Type B pancreatic cell (in vitro differentiated cells): ENCODE measurements around the gene MYO10. TPM values are rescaled to one million over a fixed set of nuclear protein-coding genes. Genes with fewer than 3 reads are reported as not detected.

Experiments used
- DNase-seq: peaks from one replicate; pipeline ENCODE4 v3.0.0; 2021; ENCODE audit warnings: mixed read lengths; ENCODE audit not compliant: unreplicated experiment; ENCODE audit errors: extremely low spot score
- H3K27ac Mint-ChIP-seq: 2 replicates; pipeline ENCODE4 v1.8.0; 2021; ENCODE audit warnings: mild to moderate bottlenecking, mixed read lengths
- H3K27me3 Mint-ChIP-seq: 2 replicates; pipeline ENCODE4 v1.8.0; 2021; ENCODE audit warnings: mixed read lengths
- H3K36me3 Mint-ChIP-seq: 2 replicates; pipeline ENCODE4 v1.8.0; 2021; ENCODE audit warnings: mixed read lengths
- H3K4me1 Mint-ChIP-seq: one replicate; pipeline ENCODE4 v1.8.0; 2021; ENCODE audit warnings: mixed read lengths; ENCODE audit not compliant: unreplicated experiment
- H3K4me3 Mint-ChIP-seq: 2 replicates; pipeline ENCODE4 v1.8.0; 2021; ENCODE audit warnings: mild to moderate bottlenecking, mixed read lengths
- H3K9me3 Mint-ChIP-seq: 2 replicates; pipeline ENCODE4 v1.8.0; 2021; ENCODE audit warnings: mixed read lengths
- CTCF ChIP-seq: fragments of 200-600 bp; sonication (generic); conservative IDR thresholded peaks from 2 replicates; pipeline ENCODE4 v1.5.0; 2021; ENCODE audit warnings: antibody characterized with exemption, mild to moderate bottlenecking
- total RNA-seq: library from RNA; stranded (reverse); gene quantifications from 2 replicates; pipeline ENCODE4 v1.2.1, GENCODE V29; 2021; ENCODE audit warnings: low replicate concordance

Gene MYO10
- total RNA-seq, 1 donor from 2014 or later: 52.5 TPM

DNA sequence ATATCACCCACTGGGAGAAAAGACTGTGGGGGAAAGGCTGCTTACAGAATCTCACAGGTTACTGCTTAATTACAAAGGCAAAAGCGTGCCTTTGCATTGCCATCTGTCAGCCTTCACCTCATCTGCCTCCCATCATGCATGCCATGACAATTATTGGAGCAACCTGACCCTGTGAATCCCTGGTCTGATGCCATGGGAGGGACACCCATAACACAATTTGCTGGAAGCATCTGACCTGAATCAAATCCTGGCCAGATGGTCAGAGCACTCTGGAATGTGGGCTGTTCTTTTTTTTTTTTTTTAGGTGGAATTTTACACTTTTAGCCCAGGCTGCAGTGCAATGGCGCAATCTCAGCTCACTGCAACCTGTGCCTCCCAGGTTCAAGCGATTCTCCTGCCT lies 307.7 kb downstream of the MYO10 start:
- TF ChIP-seq CTCF: no peak

GRCh38 chr5:16626696-16627264 lies 309.3 kb downstream of the MYO10 start:
- H3K36me3 Mint-ChIP-seq: no peaks in the 10 kb centered on the region
- DNase-seq: no peak
- H3K4me1 Mint-ChIP-seq: no peaks in the 10 kb centered on the region
- no peak overlapping the region for H3K27ac Mint-ChIP-seq
- peaks cover 7% of the 10 kb centered on the region for H3K27me3 Mint-ChIP-seq
- no peaks in the 10 kb centered on the region for H3K9me3 Mint-ChIP-seq
- no peak for TF ChIP-seq CTCF
- H3K4me3 Mint-ChIP-seq: no peak overlapping the region

More for the DNA sequence above, 307.7 kb downstream of the MYO10 start:
- Mint-ChIP-seq H3K27me3 (peaks cover 7% of the 10 kb centered on the region), H3K27ac (no peak overlapping the region), H3K4me1 (no peaks in the 10 kb centered on the region), H3K4me3 (no peak overlapping the region), H3K36me3 (no peaks in the 10 kb centered on the region), H3K9me3 (no peaks in the 10 kb centered on the region)
- no peak for DNase-seq

- H3K36me3 Mint-ChIP-seq: no peaks in the 10 kb centered on the region
Observed at GRCh38 chr5:16625096-16625495, 311.0 kb downstream of the MYO10 start.

GRCh38 chr5:16619136-16619535 lies 317.0 kb downstream of the MYO10 start:
- no peak for TF ChIP-seq CTCF
- no peaks in the 10 kb centered on the region for H3K9me3 Mint-ChIP-seq
- H3K4me1 Mint-ChIP-seq: peaks cover 12% of the 10 kb centered on the region
- peaks cover 22% of the 10 kb centered on the region for H3K27me3 Mint-ChIP-seq
- no peak overlapping the region for H3K4me3 Mint-ChIP-seq
- DNase-seq: no peak
- H3K27ac Mint-ChIP-seq: no peak overlapping the region
- no peaks in the 10 kb centered on the region for H3K36me3 Mint-ChIP-seq

More at GRCh38 chr5:16625096-16625495, 311.0 kb downstream of the MYO10 start:
- no peak overlapping the region for H3K4me3 Mint-ChIP-seq
- no peak overlapping the region for H3K27ac Mint-ChIP-seq
- no peaks in the 10 kb centered on the region for H3K4me1 Mint-ChIP-seq
- no peak for DNase-seq
- H3K27me3 Mint-ChIP-seq: peaks cover 8% of the 10 kb centered on the region
- H3K9me3 Mint-ChIP-seq: no peaks in the 10 kb centered on the region
- no peak for TF ChIP-seq CTCF

DNA sequence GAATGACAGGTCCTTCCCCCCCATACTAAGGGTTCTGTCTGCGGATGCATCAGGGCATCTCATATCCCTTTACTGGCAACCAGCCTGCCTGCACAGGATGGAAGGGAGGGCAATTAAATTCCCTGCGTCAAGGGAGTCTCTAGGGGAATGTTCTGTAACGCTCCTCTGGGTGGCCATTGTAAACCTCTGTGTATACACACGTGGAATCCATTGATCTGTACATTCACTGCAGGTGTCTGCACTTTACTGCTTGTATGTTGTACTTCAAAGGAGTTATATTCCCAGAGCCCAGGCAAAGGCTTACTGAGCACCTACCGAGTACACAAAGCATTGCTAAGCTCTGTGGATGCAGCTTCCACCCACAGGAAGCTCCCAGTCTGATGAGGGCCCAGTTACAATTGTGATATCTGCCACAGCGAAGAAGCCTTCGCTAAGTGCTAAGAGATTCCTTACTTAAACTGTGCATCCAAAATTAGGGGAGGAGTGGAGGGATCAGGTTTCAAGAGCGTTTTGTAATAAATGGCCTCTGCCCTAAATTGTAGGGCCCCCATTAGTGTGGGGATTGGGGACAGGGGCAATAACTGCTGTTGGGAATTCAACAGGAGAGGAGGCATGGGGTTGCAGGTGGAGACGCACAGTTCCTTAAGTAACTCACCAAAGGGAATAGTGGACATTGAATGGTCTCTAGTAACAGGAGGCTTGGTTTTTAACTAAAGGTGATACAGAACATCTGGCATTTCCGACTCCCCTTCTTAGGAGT lies 317.8 kb downstream of the MYO10 start:
- H3K27me3 Mint-ChIP-seq: peaks cover 25% of the 10 kb centered on the region
- TF ChIP-seq CTCF: no peak
- peaks cover 12% of the 10 kb centered on the region for H3K4me1 Mint-ChIP-seq
- H3K4me3 Mint-ChIP-seq: no peak overlapping the region
- no peak for DNase-seq
- H3K27ac Mint-ChIP-seq: no peak overlapping the region
- H3K36me3 Mint-ChIP-seq: no peaks in the 10 kb centered on the region
- H3K9me3 Mint-ChIP-seq: no peaks in the 10 kb centered on the region
